Measurements from ENCODE around the gene MYOF.
"Not testable (repeated sequence)": the region's sequence is repeated elsewhere in the genome, so short reads cannot be mapped to it uniquely, and the experiment has no call there.

Gene MYOF

DNA sequence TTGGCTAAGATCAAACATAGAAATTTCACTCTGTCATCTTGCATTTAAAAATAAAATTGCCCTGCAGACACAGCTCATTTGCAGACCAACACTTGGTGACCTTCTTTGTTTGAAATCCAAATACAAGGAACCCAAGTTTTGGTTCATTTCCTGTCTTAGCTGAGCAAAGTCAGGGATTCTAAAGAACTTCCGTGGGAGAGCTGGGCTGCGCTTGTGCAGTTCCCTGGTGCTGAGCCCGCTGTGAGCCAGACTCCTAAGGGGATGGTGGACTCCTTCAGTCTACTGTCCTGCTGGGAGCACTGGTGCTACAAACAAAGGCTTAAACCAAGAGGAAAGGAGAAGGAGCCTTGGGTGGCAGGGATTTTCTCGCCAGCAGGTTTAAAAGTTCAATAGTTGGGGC lies 60.0 kb downstream of the MYOF start:
- DNase-seq, result no peak

DNA sequence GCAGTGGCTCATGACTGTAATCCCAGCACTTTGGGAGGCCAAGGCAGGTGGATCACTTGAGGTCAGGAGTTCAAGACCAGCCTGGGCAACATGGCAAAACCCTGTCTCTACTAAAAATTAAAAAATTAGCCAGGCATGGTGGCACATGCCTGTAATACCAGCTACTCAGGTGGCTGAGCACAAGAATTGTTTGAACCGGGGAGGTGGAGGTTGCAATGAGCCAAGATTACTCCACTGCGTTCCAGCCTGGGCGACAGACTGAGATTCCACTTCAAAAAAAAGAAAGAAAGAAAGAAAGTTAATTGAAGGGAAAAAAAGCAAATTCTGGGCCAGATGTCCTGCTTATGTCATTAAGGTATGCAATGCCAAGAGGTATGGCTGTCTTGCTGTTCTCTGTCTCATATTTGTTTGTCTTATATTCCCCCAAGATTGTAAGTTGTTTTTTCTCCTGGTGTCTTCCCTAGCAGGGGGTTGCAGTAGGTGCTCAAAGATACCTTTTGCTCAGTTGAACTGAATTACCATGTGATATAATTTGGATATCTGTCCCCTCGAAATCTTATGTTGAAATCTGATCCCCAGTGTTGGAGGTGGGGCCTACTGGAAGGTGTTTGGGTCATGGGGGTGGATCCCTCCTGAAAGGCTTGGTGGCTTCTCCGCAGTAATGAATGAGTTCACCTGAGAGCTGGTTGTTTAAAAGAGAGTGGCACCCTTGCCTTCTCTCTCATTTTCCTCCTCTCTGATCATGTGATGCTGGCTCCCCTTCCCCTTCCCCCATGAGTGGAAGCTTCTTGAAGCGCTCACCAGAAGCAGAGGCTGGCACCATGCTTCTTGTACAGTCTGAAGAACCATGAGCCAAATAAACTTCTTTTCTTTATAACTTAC lies 60.9 kb downstream of the MYOF start:
- no peak for DNase-seq

DNA sequence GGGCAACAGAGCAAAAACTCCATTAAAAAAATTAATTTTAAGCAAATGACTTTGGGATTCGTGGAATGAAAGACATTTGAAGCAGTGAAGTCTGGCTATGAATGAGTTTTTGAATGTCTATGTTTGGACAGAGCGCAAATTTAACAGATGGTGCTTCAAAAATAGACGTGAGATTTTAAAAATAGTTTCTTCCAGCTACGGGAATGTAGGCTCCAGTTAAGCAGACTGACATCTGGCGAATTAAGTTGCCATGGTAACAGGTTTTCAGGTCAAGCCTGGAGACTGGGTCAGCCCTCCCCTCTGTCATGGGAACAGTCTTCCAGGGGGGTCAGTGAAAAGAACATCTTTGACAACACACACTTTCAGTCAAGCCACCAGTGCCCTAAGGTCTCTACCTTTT lies 62.0 kb downstream of the MYOF start:
- no peak for DNase-seq

DNA sequence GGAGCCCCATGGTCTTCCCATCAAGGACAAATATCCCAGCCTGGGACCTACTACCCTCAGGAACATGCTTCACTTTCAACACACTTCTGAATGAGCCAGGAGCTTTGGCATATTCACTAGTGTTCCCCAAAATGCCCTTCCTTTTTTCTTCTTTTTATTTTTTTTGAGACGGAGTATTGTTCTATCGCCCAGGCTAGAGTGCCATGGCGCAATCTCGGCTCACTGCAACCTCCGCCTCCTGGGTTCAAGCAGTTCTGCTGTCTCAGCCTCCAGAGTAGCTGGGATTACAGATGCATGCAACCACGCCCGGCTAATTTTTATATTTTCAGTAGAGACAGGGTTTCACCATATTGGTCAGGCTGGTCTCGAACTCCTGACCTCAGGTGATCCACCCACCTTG lies 63.1 kb downstream of the MYOF start:
- not testable (repeated sequence) for DNase-seq

DNA sequence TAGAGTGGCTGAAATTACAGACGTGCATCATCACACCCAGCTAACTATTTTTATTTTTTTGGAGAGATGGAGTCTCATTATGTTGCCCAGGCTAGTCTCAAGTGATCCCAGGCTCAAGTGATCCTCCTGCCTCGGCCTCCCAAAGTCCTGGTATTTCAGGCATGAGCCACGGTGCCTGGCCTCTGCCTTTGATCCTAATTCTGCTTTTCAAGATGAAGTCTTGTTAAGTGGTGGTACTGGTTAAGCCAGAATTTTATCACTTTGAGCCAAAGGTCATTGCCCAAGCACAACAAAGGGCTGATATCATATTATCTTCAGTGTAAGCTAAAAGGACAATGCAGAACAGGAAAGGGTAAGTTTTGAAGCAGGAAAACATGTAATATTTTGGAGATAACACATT lies 64.2 kb downstream of the MYOF start:
- no peak for DNase-seq

DNA sequence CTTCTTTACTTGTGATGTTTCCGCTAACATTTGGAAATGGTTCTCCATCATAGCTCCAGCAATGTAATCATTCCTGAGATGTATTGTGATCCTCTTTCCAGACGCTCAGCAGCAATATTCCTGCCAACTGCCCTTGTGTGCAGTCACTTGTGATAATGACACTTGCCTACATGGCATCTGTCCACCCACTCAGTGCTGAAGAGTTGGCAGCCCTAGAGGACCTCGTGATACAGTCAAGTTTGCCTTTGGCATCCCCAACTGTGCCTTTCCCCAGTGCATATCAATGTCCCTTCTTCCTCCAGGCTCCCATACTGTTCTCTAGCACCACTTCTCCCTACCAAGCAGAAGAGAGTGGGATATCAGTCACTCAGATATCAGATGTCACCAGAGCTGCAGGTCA lies 64.9 kb downstream of the MYOF start:
- DNase-seq, result no peak

DNA sequence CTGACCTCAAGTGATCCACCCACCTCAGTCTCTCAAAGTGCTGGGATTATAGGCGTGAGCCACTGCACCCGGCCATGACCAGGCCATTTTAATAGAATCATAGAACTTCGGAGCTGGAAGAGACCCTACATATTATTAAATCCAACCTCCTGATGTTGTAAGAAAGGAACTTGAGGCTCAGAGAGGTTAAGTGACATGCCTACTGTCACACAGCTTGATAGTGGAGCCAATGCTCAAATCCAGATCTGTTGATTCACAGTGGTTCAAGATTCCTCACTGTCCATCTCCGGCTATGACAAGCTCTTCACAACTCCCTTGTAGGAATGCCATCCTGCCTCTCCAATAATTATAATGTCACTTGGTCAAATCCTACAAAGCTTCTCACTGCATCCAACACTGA lies 65.3 kb downstream of the MYOF start:
- no peak for DNase-seq

DNA sequence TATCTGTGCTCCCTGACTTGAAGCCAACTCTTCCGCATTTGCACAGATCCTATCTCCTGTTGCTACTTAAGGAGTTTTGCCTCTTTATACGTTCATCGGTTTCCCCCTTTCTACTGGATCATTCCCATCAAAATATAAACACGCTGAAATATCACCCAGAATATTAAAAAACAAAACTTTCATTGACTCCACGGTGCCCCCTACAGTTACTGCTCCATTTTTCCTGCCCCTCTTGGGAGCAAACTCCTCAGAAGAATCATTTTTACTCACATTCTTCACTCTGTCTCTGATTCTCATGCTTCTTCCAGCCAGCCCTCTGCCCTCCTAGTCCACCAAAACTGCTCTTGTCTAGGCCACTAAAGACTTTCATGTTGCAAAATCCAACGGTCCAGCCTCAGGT lies 66.4 kb downstream of the MYOF start:
- no peak for DNase-seq

DNA sequence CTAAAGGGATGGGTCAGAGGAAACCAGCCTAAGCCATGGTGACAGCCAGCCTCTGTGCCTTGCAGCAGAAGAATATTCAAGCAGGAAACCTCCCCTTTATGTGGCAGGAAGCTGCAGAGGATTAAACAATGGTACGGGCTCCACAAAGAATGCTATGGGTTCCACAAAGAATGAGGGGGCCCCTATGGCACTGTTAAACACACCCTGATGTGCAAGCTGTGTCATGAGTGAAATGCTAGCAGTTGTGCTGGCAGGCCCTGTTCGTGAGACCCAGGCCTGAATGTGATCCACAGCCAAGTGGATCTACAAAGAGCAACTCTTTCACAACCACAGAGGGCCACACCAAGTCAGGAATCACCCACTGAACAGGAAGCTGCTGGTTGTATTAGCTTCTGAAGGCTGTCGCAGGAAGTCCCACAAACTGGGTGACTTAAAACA lies 68.9 kb downstream of the MYOF start:
- DNase-seq, result peak; percentile 99

DNA sequence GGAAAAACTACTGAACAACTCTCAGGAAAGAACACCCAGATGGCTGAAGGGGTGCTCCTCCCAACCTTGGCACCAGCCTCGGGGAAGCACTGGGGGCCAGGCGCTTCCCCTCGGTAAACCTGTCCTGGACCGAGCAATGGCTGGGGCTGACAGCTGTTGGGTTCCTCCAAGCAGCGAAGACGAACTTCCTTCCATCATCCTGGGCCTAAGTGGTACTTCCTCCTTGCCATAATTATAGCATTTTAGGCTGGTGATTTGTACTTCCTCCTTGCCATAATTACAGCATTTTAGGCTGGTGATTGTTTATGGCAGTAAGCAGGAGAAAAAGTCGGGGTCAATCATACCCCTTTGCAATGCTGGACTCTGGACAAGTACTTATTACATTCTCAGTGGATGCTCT lies 69.3 kb downstream of the MYOF start:
- peak; percentile 96 to 97 for DNase-seq

DNA sequence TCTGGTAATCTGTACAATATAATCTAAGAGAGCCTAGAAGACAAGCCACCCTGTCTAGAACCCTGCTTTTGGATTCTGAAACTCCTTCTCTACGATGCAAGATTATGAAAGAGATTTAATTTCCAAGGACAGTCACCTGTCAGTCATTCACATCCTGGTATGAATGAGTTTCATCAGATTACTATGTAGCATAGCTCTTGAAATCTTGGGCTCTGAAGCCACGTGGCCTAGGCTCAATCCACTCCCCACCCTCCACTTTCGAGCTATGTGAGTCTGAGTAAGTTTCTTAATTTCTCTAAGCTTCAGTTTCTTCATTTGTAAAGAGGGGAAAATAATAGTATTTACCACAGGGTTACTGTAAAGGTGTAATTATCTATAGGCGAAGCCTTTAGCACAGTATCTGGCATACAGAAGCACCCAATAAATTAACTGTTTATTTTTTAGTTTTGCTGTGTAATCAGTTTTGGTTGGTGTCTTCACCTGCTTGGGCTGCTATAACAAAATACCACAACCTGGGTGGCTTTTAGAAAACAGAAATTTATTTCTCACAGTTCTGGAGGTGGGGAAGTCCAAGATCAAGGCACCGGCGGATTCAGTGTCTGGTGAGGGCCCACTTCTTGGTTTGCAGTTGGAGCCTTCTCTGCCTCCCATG lies 71.3 kb downstream of the MYOF start:
- DNase-seq, result no peak

DNA sequence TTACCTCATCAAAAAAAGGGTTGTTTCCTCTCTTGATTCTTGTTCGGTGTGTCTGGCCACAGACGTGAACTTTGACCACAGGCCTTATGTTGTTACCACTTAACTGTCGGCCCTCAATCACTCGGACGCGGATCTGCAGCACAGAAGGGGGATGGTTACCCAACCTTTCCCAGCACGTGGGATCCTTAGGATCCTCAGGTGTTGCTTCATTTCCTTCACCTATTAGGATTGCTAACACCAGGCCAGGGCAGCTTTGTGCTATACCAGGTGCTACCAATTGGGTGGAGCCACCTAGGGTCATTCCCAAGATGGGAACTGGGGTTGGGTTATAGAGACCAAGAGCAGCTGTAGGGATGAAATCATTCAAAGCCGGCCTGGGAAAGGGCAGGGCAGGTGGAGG lies 73.4 kb downstream of the MYOF start:
- DNase-seq, result no peak

DNA sequence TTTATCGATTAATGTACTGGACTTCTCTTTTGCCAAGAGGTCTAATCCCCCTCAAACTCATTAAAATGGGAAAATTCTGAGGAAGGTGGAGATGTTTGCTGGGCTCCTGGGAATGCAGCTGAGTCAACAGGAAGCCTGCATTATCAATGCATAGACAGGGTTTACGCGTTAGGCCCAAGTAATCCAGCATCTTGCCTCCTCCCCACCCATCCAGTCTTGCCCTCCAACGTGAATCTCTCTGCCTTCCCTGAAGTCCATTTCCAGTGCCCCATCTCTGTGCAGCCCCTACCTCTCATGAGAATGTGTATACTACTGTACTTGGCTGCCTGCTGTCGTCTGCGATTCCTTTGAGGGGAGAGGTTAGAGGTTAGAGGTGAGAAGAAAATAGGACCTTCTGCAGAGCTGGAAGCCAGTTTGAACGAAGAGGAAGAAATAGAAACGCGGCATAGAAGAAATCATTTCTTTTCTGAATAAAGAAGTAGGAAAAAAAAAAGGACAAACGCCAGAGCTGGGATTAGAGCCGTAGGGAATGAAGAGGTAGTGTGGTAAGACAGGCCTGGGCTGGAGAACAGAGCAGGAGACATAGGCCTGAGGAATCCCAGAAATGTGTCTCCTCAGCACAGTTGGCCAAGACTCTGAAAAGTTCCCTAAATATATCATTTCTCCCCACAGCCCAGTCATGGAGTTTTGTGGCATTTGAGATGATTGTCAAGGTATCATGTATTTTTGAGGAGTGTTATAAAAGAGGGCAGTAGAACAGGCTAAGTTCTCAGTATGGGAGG lies 75.6 kb downstream of the MYOF start:
- DNase-seq, result no peak

DNA sequence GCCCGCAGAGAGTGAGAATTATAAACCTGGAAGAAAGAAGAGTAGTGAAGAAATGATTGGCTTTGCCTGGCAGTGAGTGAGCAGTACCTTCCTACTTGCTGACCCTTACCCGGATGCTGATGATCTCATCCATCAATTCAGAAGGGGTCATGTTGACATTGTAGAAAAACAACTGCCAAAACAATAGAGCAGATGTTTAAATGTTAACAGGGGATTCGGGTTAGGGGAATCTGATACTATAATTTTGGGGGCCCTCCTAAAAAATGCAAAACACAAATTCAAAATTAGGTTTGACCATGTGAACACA lies 78.1 kb downstream of the MYOF start:
- DNase-seq, result no peak

DNA sequence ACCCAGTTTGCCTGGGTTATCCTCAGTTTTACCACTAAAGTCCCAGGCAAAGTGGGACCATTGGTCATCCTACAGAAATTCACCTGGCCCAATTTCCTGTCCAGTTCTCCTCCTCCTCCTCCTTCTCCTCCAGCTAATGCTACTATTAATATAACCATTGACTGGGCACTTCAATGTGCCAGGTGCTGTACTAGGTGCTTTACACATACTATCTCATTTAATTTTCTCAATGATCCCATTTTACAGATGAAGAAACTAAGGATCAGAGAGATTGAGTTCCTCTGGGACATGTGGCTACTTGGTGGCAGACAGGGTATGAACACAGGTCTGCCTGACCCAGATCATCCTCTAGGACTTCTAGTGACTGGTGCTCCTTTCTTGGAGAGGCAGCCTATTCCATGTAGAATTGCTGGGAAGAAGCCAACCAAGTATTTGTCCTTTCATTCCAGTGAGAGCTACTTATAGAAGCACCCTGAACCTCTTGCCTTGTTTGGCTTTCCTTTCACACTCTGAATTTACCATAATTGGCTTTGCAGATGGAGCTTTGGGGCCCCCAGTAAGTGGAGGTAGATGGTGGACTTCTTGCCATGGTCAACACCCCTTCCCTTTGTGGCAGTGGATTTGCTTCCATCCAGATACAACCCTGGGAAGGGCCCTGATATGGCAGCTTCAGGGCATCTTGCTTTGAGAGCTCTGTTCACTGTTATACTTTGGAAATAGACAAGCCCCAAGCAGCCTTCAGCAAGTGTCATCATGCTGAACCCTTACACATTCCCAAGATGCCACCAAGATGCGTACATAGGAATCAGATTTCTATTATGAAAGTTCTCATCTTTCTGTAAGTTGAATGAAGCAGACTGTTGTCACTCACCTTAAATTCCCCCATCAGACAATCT lies 78.7 kb downstream of the MYOF start:
- no peak for DNase-seq

DNA sequence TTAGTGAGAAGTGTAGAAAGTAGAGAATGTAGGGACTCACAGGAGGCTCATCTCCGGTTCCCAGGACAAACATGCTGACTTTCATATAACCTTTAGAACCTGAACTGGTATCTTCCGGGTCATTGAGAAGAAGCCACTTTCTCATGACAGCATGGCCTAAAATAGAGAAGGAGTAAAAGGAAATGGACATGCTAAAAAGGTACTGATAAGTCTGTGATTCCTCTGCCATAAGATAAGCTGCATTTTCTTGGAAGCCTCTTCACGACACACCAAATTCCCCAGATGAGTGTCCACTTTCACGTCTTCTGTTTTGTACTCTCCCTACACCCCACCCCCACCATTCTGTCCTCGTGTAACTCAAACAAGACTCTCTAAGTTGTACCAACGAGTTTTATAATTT lies 79.9 kb downstream of the MYOF start:
- no peak for DNase-seq

DNA sequence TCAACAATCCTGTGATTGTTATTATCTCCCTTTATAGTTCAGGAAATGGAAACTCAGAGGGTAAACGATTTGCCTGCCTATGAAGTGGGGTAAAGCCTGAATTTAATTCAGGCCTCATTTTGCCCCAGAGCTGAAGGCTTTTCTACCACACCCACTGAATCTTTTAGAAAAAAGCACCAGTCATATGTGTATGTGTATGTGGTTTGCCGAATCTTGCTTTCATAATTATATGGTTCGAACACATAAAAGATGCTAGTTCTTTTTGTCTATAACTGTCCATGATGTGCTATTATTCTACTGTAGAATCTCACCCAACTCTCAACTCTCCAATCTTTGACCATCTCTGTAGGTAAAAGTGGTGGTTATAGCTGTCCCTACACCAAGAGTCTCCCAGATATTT lies 83.6 kb downstream of the MYOF start:
- DNase-seq, result no peak

DNA sequence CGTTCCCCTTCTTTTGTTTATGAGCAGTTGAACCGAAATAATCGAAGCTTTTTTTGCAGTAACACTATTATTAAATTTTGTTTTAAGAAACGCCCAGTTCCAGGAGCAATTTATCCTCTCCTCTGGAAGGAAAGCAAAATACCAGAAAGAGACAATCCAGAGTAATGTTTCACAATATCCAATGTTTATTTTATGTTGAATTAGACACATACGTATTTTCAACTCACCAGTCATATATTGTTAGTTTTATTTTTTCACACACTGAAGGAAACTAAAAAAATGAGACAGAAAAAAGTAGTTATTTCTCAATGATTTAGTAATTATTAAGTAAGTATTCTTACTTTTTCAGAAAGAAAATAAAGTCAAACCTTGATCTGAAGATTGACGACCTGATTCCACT lies 85.1 kb downstream of the MYOF start:
- DNase-seq, result no peak

DNA sequence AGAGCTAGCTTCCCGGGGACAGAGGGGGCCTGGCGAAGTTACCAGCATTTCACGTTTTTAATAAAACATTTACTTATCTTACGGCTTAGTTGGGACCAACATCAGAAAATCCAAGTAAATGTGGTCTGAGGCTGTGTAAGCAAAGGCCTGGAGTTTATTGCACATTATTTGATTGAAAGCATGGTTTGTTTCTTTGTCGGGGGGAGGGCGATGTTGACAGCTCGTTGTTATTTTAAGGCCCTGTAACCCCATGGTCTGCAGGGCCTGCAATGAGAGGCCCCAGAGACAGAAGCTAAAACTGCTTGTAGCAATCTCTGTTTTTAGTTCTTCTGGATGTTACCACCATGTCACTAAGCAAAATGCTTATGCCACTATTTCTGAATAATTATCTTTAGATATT lies 88.9 kb downstream of the MYOF start:
- no peak for DNase-seq

DNA sequence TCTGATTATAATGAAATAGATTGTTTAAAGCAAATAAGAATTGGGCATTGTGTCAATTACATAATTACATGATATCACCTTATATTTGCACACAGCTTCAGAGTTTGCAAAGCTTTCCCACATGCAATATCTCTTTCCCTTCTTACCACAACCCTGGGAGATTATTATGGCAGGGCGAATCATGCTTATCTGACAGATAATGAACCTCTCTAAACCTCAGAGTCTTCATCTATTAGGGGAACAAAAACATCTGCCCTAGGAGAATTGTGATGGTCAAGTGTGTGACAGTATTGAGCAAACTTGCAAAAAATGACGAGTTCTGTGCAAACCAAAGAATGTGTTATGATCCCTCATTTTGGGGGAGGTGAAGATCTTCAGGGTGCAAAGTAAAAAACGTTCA lies 90.0 kb downstream of the MYOF start:
- DNase-seq, result no peak

DNA sequence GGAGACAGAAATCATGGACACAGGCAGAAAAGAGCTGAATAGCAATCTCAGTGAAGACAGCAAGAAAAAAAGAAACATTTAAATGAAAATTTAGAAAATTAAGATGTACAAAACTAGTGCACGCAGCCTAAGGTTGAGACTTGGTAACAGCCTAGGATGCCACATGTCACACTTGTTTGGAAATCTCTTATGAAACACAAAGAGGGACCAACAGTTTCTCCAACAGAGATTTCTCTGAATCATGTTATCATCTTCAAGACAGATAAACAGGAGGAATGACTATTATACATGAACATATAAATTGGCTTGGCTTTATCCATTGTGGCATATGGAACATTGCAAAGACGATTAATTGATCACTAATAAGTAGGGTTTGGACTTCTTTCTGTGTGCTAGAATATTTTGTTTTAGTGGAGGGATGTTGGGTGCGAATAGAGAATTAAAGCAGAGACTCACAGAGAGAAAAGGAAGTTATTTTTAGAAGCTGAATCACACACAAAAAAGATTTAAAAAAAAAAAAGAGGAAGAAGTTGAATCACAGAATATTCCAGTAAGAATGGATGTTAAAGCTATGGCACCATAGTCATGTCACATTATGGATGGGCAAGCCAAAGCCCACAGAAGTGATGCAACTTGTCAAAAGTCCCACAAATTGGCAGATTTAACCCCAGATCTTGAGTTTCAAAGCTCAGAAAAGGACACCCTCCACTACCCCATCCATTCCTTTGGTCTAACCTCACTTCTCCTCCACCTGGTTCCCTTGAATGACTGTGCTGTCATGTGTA lies 91.6 kb downstream of the MYOF start:
- peak; percentile 29 to 47 for DNase-seq
